Ecto neural progenitor cell (in vitro differentiated cells): ENCODE results near the gene LETM1.

Experiments
- DNase-seq: peaks from one replicate; pipeline ENCODE4 v3.0.0-alpha.2; 2018; ENCODE audit warnings: low spot score

The LETM1 gene

GRCh38 chr4:1777822-1778641 lies 77.9 kb downstream of the LETM1 start:
- DNase-seq = peak; percentile 97

GRCh38 chr4:1776521-1777161 lies 79.3 kb downstream of the LETM1 start:
- DNase-seq = no peak

GRCh38 chr4:1775731-1776500 lies 80.0 kb downstream of the LETM1 start:
- DNase-seq = no peak

GRCh38 chr4:1773754-1774153 lies 82.2 kb downstream of the LETM1 start:
- no peak for DNase-seq

- DNase-seq = no peak
These were observed 83.0 kb downstream of the LETM1 start for GRCh38 chr4:1772853-1773538.

GRCh38 chr4:1771555-1772305 lies 84.2 kb downstream of the LETM1 start:
- no peak for DNase-seq

GRCh38 chr4:1770791-1771231 lies 85.1 kb downstream of the LETM1 start:
- no peak for DNase-seq

- DNase-seq = no peak
These were observed 85.7 kb downstream of the LETM1 start for GRCh38 chr4:1770245-1770644.

GRCh38 chr4:1769692-1770091 lies 86.3 kb downstream of the LETM1 start:
- no peak for DNase-seq

GRCh38 chr4:1768367-1769034 lies 87.5 kb downstream of the LETM1 start:
- no peak for DNase-seq

- DNase-seq = peak; percentile 88
These were observed 88.1 kb downstream of the LETM1 start for GRCh38 chr4:1767770-1768366.

GRCh38 chr4:1767061-1767769 lies 88.7 kb downstream of the LETM1 start:
- DNase-seq = no peak

- DNase-seq = peak; percentile 92
These were observed 89.6 kb downstream of the LETM1 start for GRCh38 chr4:1766106-1767060.

GRCh38 chr4:1765409-1766072 lies 90.4 kb downstream of the LETM1 start:
- no peak for DNase-seq

- no peak for DNase-seq
These were observed 91.3 kb downstream of the LETM1 start for GRCh38 chr4:1764670-1765069.

- no peak for DNase-seq
These were observed 92.3 kb downstream of the LETM1 start for GRCh38 chr4:1763550-1764080.

GRCh38 chr4:1763070-1763549 lies 92.8 kb downstream of the LETM1 start:
- no peak for DNase-seq
